Heart right ventricle (tissue), 16 donors: ENCODE measurements around the gene SOD1. TPM values are rescaled to one million over a fixed set of nuclear protein-coding genes. Genes with fewer than 3 reads are reported as not detected.

Source experiments
- ATAC-seq, 8 donors: fragments of 200-7000 bp; cut with Tn5 transposase; one replicate each; pipeline ENCODE4 v1.9.1; 2020; ENCODE audit warnings: mild to moderate bottlenecking in 8 of 8, moderate library complexity in 8 of 8, moderate number of reproducible peaks in 1 of 8
- DNase-seq, 2 donors: peaks; one replicate each; pipeline ENCODE4 v3.0.0-alpha.2; 2020
- H3K27ac ChIP-seq, 10 donors: fragments of 200-600 bp; sonication (generic) in 2 of 10; one replicate each; pipeline versions ENCODE4 v1.5.0 to v1.8.0; 2020 to 2022; ENCODE audit warnings: mild to moderate bottlenecking in 3 of 10
- H3K27me3 ChIP-seq, 7 donors: fragments of 200-600 bp; one replicate each; pipeline ENCODE4 v1.8.0; 2021 to 2022; ENCODE audit warnings: mild to moderate bottlenecking in 2 of 7
- H3K36me3 ChIP-seq, 9 donors: fragments of 200-600 bp; sonication (generic) in 1 of 9; one replicate each; pipeline versions ENCODE4 v1.5.0 to v1.8.0; 2020 to 2022; ENCODE audit warnings: mild to moderate bottlenecking in 2 of 9
- H3K4me1 ChIP-seq, 9 donors: fragments of 200-600 bp; sonication (generic) in 1 of 9; one replicate each; pipeline versions ENCODE4 v1.5.0 to v1.8.0; 2020 to 2022; ENCODE audit warnings: mild to moderate bottlenecking in 4 of 9
- H3K4me3 ChIP-seq, 10 donors: fragments of 200-600 bp; sonication (generic) in 2 of 10; one replicate each; pipeline versions ENCODE4 v1.5.0 to v1.8.0; 2020 to 2022; ENCODE audit warnings: mild to moderate bottlenecking in 7 of 10, moderate library complexity in 2 of 10
- H3K9me3 ChIP-seq, 11 donors: fragments of 200-600 bp in 10 of 11; sonication (generic) in 2 of 11; one replicate each; pipeline versions ENCODE4 v1.5.0 to v1.8.0; 2013 to 2022; ENCODE audit warnings: mild to moderate bottlenecking in 2 of 11, control low read depth in 1 of 11, moderate library complexity in 1 of 11
- CTCF ChIP-seq, 9 donors: fragments of 200-600 bp; sonication (generic) in 2 of 9; IDR thresholded peaks; one replicate each; pipeline versions ENCODE4 v1.5.0 to v1.8.0; 2021 to 2022; ENCODE audit warnings: antibody characterized with exemption in 9 of 9, mild to moderate bottlenecking in 5 of 9, moderate library complexity in 1 of 9
- WGBS, 2 donors: extraction: QIAGEN DNeasy Blood & Tissue Kit; methylation state at CpG; one replicate each; pipeline ENCODE4 v1.1.7; 2013; ENCODE audit warnings: inconsistent platforms in 1 of 2; 5-methylcytosine and 5-hydroxymethylcytosine counted together
- intact Hi-C, 10 donors: fragments of 100-400 bp; cut with DNase I; formaldehyde crosslinking; loops; one replicate each; pipeline versions ENCODE4 v1.11.1 to v1.14.2; 2022
- polyA plus RNA-seq, 2 donors: library from polyadenylated mRNA; stranded (reverse); fragments of 200-250 nt; gene quantifications; one replicate each; pipeline ENCODE4 v1.2.3, GENCODE V29; 2013
- total RNA-seq, 10 donors: library from RNA; stranded (reverse); fragmentation: NEBNext Ultra II Directional in 3 of 10; extraction: Animal tissue kit (Norgen Biotek cat#: 25700) in 3 of 10; gene quantifications; one replicate each; pipeline versions ENCODE4 v1.2.1 to v1.2.4, GENCODE V29; 2021 to 2023
- donor health status: Arrhythmogenic right ventricular cardiomyopathy.
- donor health status: ischemic (EF 13 %, LVEDD 7.1; RV severe dilation, severe dysfunction).
- donor health status: healthy with polysubstance abuse.
- donor health status: DM: no; HTN: yes; CAD: no.
- donor health status: DM: no; HTN: no; CAD: no.
- donor health status: ischemic (EF 25% LVEDD 6.9; RV normal size, moderate dysfunction).
- donor health status: ischemic (EF 25% LVEDD 5.7; RV mildly dilated, moderate dysfunction).
- donor health status: healthy.
- donor health status: DM: yes; HTN: yes; CAD: no.
- donor health status: Ischemic cardiomyopathy.
- donor health status: ischemic (EF 35%, LVEDD 5.7; RV mildly dilated, moderate dysfunction).
- donor health status: nonischemic (EF 11% LVEDD 7.7; RV severe dilation, severe dysfunction).
- donor health status: DM: yes; HTN: yes; CAD: no.
- donor health status: PGD.
- donor health status: ischemic (EF 29% LVEDD 5.4; RV normal size, mild dysfunction).
- donor health status: nonischemic (EF 23%, LVEDD 6.1; RV moderate dilation, normal function).

The SOD1 gene
- total and polyA plus RNA-seq, 12 donors: 358 to 456 (median 420) TPM

- peaks cover 0 to 46% (median 8%) of the 10 kb centered on the region in 9 donors for H3K36me3 ChIP-seq
- no peak for TF ChIP-seq CTCF (IDR thresholded peaks at IDR 0.05)
- intact Hi-C loops: no loop called here
- no peaks in the 10 kb centered on the region for H3K27me3 ChIP-seq
- H3K27ac ChIP-seq: no peak overlapping the region
- DNase-seq (no peak), ATAC-seq (no peak)
- no peaks in the 10 kb centered on the region for H3K4me1 ChIP-seq
- H3K9me3 ChIP-seq: no peaks in the 10 kb centered on the region
- H3K4me3 ChIP-seq: no peak overlapping the region
- WGBS, 2 donors: 70 to 73% methylated on average over 7 of the region's 7 CpGs
Observed at GRCh38 chr21:31675318-31675717, 15.8 kb downstream of the SOD1 start.

- Histone ChIP-seq H3K4me3 (no peak overlapping the region), H3K4me1 (no peaks in the 10 kb centered on the region), H3K27ac (no peak overlapping the region), H3K36me3 (peaks cover 0 to 44% (median 8%) of the 10 kb centered on the region in 9 donors), H3K9me3 (no peaks in the 10 kb centered on the region), H3K27me3 (no peaks in the 10 kb centered on the region)
- WGBS, 2 donors: 93 to 94% methylated on average over 2 of the region's 2 CpGs
- no peak for TF ChIP-seq CTCF (IDR thresholded peaks at IDR 0.05)
- intact Hi-C loops: no loop called here
- DNase-seq (no peak), ATAC-seq (no peak)
Observed at GRCh38 chr21:31675960-31676359, 16.5 kb downstream of the SOD1 start.

GRCh38 chr21:31677047-31677446 lies 17.6 kb downstream of the SOD1 start:
- DNase-seq (no peak), ATAC-seq (no peak)
- no peak for TF ChIP-seq CTCF (IDR thresholded peaks at IDR 0.05)
- H3K27ac ChIP-seq: no peak overlapping the region
- WGBS, 2 donors: 97 to 100% methylated on average over 3 of the region's 3 CpGs
- no peaks in the 10 kb centered on the region for H3K9me3 ChIP-seq
- no peaks in the 10 kb centered on the region for H3K4me1 ChIP-seq
- intact Hi-C loops: no loop called here
- no peaks in the 10 kb centered on the region for H3K27me3 ChIP-seq
- H3K36me3 ChIP-seq: peaks cover 0 to 44% (median 1%) of the 10 kb centered on the region in 9 donors
- no peak overlapping the region for H3K4me3 ChIP-seq

- 95 to 97% methylated on average over 2 of the region's 2 CpGs for whole genome bisulfite sequencing, 2 donors
- no peaks in the 10 kb centered on the region for H3K4me1 ChIP-seq
- no peak for ATAC-seq
Observed at GRCh38 chr21:31678478-31678877, 19.0 kb downstream of the SOD1 start.

More at GRCh38 chr21:31678478-31678877, 19.0 kb downstream of the SOD1 start:
- DNase-seq: no peak
- Histone ChIP-seq H3K27me3 (no peaks in the 10 kb centered on the region), H3K9me3 (no peaks in the 10 kb centered on the region), H3K4me3 (no peak overlapping the region), H3K36me3 (peaks cover 0 to 57% (median 7%) of the 10 kb centered on the region in 9 donors), H3K27ac (no peak overlapping the region)
- intact Hi-C loops: no loop called here
- no peak for TF ChIP-seq CTCF (IDR thresholded peaks at IDR 0.05)
